GM23248 (cell line): ENCODE results near the gene TMEM17.

ENCODE experiments used
- EZH2 ChIP-seq: fragments of 200-600 bp; sonication (generic); IDR thresholded peaks from 2 replicates; pipeline ENCODE4 v1.6.1; 2018; ENCODE audit warnings: antibody characterized with exemption, mild to moderate bottlenecking; ENCODE audit not compliant: insufficient read depth, poor library complexity, severe bottlenecking
- EZH2phosphoT487 ChIP-seq: fragments of 200-600 bp; sonication (generic); IDR thresholded peaks from 2 replicates; pipeline ENCODE4 v1.6.1; 2018; ENCODE audit warnings: antibody characterized with exemption, moderate library complexity, mild to moderate bottlenecking, low read depth; ENCODE audit not compliant: insufficient read depth

- no peak for TF ChIP-seq EZH2
- no peak for TF ChIP-seq EZH2phosphoT487
Observed at GRCh38 chr2:62512384-62512783, 6.4 kb upstream of the TMEM17 start.
